HG03066 (cell line): Measurements from ENCODE around the gene ATP6V0D1.
"Not testable (repeated sequence)": the region's sequence is repeated elsewhere in the genome, so short reads cannot be mapped to it uniquely, and the experiment has no call there.

ENCODE experiments used
- ATAC-seq: cut with Tn5 transposase; IDR thresholded peaks from one replicate; pipeline ENCODE4 v1.9.1; 2021; ENCODE audit warnings: low read depth; ENCODE audit not compliant: unreplicated experiment

Gene ATP6V0D1

DNA sequence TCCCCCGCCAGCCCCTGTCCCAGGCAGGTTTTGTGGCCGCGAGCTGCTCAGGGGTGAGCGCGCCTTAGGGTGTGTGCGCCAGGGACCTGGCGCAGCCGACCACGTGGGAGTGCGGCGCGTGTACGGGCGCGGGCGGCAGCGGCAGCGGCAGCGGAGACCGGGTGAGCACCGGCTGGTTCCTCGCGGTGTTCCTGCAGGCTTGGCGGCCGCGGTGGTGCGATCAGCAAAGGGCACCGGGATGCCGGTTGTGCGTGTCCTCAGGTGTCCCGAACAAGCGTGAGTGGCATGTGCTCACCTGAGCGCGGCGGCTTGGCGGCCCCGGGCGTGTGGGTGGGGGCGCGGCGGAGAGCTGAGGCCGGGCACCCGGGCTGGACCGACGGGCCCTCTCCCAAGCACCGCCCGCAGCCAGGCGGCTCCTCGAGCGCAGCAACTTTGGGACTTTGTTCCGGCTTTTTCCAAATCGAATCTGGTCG, 50.4 kb downstream of the ATP6V0D1 start:
- no peak for ATAC-seq

DNA sequence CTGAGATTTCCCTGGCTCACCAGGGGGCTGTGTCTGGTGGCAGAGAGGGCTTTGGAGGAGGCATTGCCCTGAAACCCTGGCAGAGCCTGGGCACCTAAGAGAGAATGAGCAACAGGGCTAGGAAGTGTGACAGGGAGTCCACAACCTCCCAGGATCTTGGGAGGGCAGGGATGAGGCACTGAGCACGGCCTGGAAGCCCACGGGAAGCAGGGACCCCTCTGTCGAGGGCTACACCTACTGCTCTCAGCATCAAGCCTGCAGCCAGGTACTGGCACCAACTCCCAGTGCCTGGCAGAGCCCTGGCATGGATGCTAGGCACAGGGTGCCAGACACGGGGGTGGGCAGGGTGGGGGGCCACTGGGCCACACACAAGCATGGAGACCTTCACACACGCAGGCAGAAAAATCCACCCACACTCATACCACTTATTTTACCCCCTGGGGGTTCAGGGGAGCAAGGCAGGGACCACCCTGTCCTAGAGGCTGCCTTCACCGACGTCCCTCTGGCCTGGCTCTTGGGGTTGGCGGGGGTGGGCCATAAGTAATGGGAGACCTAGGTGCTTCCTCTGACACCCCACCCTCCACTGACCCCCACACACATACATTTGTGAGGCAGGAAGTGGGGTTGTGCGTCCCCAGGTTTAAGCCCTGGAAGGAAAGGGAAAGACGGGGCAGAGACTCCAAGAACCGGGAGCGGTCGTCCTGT, 51.0 kb downstream of the ATP6V0D1 start:
- ATAC-seq, result no peak

DNA sequence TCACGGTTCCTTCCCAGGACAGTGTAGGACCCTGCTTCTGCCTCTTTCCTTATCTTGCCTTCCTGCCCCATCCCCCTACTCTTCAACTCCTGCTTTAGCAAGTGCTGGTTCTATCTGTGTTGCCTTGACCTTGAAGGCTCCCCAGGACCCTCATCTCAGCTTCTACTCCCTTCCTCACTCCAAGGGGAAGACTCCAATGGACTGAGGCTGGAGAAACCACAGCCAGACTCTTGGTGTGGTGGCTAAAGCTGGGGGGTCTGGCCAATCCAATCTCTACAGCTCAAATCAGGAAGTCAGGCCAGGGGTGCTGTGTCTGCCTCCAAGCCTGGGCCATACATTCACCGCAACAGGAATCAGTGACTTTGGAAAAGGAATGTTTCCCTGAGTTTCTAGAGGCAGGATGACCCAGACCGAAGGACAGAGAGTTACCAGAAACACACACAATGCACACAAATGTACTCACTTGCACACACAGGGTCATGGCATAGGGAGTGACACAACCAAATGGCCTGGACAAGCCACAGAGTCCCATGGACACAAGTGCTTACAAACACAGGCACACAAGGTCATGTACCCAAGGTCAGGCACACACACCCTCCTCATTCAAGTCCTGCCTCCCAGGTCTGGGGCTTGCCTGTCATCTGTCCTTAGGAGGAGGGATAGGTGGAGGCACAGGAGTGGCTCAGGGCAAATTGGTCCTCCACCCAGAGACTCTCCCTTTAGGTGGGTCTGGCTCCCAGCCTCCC, 51.7 kb downstream of the ATP6V0D1 start:
- ATAC-seq, result no peak

DNA sequence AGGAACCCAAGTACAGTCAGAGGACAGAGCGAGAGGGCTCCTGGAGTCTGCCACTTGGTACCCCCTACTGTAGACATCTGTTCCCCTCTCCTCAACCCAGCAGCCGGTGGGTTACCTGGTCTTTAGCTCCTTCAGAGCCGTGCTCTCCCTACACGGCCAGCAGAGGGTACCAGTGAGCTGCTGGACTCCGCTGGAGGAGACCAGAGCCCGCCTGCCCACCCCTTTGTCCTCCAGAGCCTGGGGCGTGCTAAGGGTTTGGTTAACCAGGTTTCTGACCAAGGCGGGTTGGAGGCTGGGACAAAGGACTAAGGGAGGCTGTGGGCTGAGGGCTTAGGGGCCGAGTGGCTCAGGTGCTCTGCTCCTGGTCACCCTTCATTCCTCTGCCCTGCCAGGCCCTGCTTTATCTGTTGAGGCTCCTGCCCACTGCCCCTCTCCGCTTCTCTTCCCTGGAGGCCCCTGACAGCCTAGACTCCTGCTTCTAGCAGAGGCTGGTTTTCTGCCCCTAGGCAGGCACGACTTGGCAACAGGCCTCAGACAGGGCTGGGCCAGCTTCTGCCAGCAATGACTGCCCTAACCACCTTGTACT, 52.7 kb downstream of the ATP6V0D1 start:
- no peak for ATAC-seq

DNA sequence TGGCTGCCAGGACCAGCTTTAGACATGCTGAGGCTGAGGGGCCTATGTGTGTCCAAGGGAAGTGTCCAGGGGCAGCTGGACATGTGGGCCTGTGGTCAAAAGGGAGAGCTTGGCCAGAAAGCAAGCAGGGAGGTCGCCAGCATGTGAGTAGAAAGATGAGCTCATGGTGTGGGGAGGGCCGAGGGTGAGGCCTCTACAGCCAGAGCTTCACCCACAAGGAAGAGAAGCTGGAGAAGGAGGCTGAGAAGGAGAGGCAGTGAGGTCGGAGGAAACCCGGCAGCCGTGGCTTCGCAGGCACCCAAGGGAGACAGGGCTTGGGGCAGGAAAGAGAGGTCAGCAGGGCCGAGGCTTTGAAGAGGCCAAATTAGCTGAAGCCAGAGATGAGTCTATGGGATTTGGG, 54.0 kb downstream of the ATP6V0D1 start:
- no peak for ATAC-seq

DNA sequence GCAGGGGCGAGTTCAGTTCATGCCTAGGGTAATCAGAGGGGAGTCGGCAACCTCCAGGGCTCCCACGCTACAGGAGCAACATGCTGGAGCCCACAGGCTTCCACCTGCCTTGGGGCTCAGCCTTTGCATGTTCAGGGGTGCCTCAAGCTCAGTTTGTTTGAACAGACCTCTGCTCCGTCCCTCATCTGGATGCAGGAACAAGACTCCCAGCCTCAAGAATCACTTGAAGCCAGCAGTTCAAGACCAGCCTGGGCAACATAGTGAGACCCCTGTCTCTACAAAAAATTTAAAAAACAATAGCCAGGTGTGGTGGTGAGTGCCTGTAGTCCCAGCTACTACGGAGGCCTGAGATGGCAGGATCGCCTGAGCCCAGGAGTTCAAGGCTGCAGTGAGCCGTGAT, 54.9 kb downstream of the ATP6V0D1 start:
- ATAC-seq, result no peak

DNA sequence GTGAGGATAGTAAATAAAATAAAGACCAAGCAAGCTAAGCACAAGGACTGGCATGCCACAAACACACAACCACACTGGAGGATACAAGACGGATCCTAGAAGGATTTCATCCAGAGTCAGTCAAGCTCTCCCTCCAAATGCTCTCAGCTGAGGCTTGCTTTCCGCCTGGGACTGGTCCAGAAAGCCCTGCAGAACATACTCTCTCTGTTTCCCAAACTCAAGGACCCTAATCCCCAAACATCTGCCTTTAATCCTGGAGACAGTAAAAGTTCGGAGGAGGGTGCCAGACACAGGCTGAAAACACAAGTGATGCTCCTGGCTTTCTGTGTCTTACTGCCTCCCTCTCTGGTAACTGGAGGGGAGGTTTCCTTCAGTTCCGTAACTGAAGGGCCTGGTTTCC, 55.4 kb downstream of the ATP6V0D1 start:
- ATAC-seq, result no peak

DNA sequence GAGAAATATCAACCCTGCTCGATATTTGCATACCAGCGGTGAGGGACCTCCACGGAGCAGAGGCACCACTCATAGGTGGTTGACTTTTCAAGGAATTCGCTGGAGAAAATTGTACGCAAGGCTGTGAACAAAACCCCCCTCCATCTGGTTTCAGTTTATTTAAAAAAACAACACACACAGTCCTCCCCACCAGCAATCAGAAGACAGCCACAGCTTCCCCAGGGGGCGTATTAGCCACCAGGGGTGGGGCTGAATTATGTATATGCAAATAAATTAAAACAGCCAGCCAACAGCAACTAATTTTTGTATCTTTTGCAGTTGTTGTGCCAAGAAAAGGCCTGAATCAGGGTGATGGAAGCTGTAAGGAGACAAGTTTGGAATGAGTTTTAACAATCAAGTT, 55.9 kb downstream of the ATP6V0D1 start:
- ATAC-seq, result no peak

DNA sequence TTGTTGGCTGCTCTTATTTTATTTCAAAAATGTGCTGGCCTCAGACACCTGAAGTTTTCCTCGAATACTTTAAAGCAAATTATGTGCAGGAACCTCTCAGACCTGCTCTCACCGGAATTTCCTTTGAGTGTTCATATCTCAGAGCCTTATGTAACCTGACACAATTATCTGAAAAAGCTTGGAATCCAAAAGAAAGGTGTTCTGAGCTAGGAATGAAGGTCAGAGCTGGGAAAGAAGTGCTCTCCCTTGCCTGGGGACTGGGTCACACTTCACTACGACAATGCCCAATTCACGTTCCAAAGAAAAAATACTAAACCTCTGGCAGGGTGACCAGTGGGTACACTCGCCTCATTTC, 56.7 kb downstream of the ATP6V0D1 start:
- ATAC-seq, result no peak

DNA sequence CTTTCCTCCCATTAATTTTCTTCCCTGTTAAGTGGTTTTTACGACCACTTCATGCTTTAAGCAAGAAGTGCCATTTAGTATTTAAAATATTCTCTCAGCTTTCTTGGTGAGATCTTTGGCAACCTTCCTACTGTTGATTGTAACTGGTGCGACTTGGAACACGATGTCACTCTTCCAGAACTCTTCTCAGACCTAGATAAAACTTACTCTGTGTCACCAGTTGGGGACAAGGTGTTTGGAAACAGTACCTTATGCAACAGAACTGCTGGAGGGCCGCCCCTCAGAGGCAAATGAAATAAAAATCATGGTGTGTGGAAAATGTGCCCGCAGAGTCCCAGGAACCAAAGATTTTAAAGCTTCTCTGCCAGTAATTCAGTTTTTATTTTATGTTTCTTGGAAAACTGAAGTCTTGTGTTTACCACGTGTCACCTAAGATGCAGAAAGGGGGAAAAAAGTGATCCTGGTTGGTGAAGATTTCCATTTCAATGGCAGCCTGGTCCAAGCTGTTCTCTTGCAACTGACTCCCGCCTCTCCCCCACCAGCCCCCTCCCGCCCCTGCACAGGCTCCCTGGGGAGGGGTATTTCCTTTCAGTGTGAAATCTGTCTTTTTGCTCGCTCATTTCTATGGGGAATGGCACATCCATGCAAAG, 57.2 kb downstream of the ATP6V0D1 start:
- ATAC-seq, result no peak

DNA sequence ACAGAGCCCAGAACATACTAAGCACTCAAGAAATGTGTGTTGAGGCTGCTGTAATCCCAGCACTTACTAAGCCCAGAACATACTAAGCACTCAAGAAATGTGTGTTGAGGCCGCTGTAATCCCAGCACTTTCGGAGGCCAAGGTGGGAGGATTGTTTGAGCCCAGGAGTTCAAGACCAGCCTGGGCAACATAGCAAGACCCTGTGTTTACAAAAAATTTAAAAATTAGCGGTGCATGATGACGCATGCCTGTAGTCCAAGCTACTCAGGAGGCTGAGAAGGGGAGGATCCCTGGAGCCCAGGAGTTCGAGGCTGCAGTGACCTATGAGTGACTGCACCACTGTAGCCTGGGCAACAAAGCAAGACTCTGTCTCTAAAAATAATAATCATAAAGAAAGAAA, 57.9 kb downstream of the ATP6V0D1 start:
- no peak for ATAC-seq

DNA sequence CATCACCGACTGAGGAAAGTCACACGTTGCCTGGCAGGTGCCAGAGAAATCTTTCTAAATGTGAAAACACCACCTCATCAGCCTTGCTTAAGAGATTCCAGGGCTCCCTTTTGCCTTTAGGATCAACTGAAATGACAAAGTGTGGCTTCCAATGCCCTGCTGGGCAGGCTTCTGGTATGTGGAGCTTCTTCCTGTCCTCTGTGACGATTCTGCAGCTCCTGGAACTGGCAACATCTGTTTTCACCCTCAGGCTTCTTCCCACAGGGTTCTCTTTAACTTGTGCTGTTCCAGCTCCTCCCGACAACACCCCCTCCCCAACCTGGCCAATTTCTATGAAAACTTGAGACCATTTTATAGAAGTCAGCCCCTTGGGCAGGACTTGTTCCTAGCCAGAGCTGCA, 59.9 kb downstream of the ATP6V0D1 start:
- no peak for ATAC-seq

DNA sequence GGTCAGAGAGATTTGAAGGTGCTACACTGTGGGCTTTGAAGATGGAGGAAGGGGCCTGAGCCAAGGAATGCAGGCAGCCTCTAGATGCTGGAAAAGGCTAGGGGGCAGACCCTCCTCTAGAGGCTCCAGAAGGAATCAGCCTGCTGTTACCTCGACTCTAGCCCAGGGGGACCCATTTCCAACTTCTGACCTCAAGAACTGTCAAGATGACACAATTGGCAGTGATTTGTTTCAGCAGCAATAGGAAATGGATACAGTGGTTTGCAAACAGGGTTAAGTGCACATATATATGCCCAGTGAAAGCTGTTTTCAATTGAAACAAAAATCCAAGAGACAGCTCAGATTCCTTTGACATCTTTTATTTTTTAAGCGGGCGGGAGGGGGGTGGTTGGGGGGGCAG, 61.0 kb downstream of the ATP6V0D1 start:
- ATAC-seq, result no peak

DNA sequence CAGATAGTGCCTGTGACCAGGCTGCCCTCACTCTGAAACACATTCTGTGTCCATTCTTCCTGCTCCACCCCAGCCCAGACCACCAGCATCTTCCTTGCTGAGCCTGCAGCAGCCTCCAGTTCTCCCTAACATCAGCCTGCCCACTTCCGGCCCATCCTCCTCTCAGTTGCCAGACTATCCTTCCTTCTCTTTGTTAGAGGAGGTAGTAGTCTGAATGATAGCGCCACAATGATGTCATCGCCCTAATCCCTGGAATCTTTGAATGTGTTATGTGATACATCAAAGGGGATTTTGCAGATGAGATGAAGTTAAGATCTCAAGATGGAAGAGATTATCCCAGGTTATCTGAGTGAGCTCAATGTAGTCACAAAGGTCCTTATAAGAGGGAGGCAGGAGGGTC, 61.5 kb downstream of the ATP6V0D1 start:
- ATAC-seq, result no peak

DNA sequence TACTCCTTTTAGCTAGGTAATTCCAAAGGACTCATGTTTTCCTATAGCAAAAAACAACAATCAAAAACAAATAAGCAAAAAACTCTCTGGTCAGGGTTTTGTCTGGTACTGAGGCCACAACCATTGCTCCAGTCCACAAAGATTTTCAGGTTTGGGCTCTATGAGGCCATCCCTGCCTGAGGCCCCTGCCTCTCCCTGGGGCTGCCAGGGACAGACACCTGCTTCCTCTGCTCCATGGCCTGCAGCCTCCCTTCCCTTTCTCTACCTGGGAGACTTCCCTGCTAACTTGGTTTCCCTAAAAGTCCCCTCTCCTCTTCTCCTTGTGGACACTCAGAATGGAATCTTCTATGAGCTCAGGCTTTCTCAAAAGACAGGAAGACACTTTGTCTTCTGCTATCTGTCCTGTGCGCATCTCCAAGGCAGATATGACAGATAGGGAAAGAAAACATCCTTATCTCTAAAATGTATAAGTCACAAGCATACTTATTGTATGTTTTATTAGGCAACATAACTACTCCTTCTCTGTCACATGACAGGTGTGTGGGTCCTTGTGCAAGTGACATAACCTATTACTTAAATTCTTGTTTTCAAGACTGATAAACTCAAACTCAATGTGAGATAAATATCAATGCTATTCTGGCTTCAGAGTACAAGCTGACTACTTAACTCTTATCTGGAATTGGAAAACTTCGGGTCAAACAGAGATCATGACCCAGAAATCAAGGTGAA, 63.5 kb downstream of the ATP6V0D1 start:
- ATAC-seq, result no peak

DNA sequence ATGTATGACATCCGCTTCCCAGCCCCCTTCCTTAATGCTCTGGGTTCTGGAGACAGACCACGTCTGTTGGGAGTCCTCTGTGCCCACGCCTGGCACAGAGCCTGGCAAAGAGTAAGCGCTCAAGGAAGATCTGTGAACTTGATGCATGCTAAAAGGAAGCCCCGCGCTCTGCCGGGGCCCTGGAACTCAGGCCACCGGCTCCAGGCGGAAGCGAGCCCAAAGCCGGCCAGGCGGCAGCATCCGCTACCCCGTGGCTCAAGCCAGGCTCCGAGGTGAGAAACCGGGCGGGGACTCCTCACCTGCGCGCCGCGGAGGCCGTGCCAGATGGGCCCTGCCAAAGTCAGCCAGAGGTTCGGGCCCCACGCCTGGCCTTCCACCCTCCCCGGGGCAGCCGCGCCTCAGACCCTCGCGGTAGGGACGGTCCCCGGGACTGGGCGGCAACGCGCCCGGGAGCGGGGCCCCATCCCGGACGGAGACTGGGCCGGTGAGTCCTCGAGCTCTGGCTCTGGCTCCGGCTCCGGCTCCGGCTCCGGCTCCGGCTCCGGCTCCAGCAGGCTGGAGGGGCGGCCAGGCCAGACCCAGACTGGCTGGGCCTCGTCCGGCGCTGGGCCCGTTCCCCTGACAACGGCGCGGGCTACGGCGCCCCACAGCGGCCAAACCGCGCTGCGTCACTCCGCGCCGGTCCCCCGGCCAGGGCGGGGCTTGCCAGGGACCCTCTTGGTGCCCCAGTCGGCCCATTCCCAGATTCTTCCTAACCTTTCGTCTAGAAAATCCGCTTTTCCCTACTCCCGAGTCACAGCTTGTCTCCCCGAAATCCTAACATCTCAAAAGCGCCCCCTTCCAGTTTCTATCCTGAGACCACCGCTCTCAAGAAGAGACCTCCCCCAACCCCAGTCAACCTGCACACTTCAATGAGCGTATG, 64.8 kb downstream of the ATP6V0D1 start, which contains the start of gene ZDHHC1:
TSS of gene ZDHHC1 (minus strand) at position 606 of the 922 bp plus-strand sequence. CDS start 8,702 bp downstream, outside the sequence.
- peak; percentile 63 for ATAC-seq

DNA sequence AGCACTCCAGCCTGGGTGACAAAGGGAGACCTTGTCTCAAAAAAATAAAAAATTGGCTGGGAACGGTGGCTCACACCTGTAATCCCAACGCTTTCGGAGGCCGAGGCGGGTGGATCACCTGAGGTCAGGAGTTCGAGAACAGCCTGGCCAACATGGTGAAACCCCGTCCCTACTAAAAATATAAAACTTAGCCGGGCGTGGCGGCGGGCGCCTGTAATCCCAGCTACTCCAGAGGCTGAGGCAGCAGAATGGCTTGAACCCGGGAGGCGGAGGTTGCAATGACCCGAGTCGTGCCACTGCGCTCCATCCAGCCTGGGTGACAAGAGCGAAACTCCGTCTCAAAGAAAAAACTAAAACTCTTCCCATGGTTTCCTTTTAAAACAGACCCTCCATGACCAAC, 65.5 kb downstream of the ATP6V0D1 start:
- not testable (repeated sequence) for ATAC-seq

DNA sequence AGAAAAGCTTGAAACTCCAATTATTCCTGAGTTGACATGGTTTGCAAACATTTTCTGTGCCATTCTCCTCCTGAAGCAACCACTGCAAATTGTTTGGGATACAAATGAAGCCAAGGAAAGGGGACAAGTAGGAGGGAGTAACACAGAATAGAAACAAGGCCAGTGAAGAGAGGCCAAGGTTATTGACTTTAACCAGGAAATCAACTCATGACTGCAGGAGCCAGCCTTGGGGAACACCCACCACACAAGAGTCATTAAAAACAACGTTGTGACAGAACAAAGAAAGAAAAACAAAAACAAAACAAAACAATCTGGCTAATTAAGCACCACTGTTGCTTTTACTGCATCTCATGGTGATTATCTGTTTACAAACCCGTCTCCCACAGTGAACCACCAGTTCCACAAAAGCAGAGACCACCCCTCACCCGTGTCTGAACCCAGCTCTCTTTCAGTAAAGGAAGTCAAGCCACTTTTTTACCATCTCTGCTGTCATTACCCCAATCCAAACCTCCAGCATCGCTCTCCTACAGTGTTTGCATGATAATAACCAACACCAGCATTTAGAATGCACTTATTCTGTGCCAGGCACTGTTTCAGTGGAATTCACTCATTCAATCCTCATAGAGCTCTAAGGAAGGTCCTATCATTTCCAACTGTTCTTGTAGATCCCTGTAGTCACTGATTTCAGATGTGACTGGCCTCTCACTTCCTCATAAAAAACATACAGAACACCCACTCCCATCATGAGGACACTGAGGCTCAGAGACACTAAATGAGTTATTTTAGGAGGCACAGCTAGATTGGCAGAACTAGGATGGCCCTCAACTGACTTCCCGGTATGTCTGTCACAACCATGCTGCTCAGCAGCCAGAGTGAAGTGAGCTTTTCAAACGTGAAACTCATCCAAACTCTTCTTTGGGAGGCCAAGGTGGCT, 66.7 kb downstream of the ATP6V0D1 start:
- no peak for ATAC-seq
